ENCODE data around the gene UNC80. TPM values are rescaled to one million over a fixed set of nuclear protein-coding genes. Genes with fewer than 3 reads are reported as not detected.
"Not testable (repeated sequence)": the region's sequence is repeated elsewhere in the genome, so short reads cannot be mapped to it uniquely, and the experiment has no call there.

Gene UNC80
- 0.05 TPM for polyA plus RNA-seq (2013, experiment 1 of 2; ENCODE audit: insufficient read length)
- polyA plus RNA-seq (2013, experiment 2 of 2; ENCODE audit: insufficient read length) = 0.04 TPM

DNA sequence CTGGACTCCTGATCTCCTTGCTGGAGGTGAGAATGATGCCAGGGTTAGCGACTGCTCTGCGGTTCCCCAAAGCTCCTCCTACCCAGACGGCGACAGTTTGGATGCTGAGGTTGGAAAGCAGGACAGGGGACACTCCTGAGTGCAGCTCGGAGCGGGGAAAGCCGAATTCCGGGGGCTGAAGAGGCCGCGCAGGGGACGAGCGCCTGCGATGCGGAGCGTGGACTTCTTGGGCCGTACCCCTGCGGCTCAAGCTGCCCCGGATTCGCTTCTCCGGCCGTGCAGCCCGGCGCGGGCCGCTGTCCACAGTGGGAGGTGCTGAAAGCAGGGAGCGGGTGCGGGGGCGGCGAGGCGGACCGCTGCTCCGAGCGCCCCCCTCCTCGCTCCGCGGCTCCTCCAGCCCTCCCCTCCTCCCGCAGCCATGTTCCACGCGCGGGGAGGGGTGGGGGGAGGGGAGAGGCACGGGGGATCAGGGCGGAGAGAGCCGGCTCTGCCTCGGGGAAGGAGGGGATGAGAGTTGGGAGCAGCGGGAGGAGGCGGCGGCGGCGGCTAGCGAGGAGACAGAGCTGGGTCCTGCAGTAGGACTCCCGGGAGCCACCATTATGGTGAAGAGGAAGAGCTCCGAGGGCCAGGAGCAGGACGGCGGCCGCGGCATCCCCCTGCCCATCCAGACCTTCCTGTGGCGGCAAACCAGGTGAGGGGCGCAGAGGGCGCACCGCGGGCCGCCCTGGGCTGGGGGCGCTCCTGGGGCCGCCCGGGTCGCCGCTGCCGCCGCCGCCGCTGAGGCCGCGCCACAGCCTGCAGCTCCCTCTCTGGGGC lies at the start of gene UNC80:
TSS of gene UNC80 (plus strand) at position 359 of the 816 bp plus-strand sequence. CDS start at position 600, 241 bp downstream.
- DNase-seq = peak; percentile 56

DNA sequence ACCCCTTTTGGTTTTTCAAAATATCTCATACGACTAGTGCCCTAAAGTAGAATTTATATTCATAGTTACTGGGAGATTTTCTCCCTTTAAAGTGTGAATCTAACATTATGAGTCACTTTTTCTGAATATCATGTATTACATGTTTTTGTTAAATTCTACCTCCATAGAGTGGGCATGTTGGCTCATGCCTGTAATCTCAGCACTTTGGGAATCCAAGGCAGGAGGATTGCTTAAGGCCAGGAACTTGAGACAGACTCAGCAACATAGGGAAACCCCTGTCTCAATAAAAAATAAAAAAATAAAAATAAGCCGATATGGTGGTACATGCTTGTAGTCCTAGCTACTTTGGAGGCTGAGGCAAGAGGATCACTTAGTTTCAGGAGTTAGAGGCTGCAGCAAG lies 45.3 kb upstream of the UNC80 start:
- DNase-seq = no peak

DNA sequence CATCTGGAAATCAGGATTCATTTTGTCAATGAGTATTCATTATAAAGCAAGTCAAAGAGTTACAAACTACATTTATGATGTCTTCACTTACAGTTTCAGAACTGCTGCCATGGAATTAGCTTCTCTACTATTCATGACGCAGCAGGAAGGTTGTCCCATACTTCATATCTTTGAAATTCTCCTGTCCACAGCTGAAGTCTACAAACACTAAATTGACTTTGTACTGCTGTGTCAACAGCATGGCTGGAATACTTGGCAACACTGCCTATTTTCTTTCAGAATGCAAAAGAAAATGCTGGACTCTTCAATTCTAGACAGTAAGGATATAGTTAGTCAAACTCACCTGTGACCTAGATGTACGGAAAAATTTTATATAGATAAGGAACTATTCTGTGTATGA lies 44.6 kb upstream of the UNC80 start:
- DNase-seq = no peak

DNA sequence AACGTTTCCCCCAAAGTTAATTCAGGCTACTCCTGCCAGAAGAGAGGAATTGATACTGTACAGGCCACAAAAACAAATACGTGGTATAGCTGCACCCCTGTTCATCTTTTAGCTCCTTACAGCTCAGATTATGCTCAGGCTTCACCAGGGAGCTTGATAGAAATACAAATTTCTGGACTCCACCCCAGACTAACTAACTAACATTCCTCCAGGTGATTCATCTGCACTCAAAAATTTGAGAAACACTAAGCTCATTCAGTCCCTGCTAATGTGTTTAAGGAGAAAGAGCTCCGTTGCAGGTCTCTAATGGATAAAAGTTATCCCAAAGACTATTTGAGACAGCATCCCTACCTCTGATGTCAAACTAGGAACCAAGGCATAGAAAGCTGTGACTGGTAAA lies 36.8 kb upstream of the UNC80 start:
- no peak for DNase-seq

GRCh38 chr2:209741953-209742352 lies 29.7 kb upstream of the UNC80 start:
- no peak for DNase-seq

GRCh38 chr2:209753020-209753419 lies 18.6 kb upstream of the UNC80 start:
- no peak for DNase-seq

GRCh38 chr2:209757163-209757562 lies 14.5 kb upstream of the UNC80 start:
- no peak for DNase-seq

DNA sequence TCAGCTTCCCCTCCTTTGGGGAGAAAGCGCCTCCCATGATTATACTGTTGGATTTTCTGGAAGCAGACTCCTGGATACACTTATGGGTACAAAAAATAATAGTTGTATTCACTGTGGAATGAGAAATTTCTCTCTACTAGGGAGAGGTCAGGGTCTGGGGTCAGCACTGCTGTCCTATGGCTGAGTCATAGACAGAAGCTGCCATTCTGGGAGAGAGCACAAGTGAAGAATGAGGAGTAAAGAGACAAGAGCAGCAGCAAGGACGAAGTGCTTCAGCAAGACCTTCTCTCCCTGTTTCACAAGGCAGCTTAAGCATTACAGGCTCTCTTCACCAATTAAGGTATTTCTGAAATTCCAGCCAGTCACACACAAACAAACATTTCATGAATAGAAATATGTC lies 10.1 kb upstream of the UNC80 start:
- DNase-seq = no peak

DNA sequence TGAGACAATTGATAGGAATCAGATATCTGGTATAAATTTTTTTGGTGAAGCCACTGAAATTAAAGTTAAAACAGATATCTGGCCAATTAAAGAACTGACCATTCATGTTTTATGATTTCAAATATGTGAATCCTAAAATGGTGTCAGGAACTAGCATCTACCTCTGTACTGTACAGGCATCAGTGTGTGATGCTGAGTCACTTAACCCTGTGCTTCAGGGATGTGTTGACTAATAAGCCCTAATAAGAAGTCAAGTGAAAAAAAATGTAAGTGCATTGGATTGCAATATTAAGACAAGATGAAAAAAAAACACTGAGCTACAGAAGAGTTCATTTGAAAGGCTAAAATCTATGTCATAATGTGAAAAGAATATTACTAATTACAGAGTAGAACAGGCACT lies 9.1 kb upstream of the UNC80 start:
- no peak for DNase-seq

GRCh38 chr2:209763106-209763505 lies 8.5 kb upstream of the UNC80 start:
- no peak for DNase-seq

DNA sequence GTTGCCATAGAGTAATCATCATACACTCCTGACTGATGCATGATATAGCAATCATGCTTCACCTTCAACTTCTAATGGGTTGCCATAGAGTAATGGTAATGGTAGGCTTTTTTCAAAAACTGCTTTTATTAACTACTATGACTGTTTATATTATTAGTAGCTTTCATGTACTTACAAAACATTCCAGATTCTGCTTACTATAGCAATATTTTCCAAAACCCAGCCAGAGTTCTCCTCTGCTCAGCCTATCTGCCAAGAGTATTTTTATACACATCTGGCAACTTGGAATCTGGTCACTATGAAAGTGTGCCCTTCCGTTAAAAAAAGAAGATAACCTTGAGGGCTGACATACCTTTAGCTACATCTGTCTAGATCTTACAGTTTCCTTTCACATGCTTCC lies 5.0 kb upstream of the UNC80 start:
- DNase-seq = no peak

DNA sequence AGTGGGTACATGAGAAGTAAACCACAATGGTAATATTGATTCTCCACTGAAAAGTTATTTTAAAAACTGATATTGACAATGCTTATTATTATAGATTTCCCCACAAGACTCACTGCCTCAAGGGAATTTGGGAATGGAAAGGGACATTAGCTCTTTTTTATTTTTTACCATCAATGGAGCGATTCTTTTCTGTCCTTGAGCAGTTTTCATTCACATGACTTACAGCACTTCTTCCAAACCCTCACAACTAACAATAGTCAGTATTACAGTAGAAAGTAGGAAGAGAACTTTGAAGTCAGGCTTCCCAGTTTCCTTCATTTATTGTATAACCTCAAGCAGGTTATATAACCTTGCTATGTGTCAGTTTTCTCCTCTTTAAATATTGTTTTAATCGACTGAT lies 4.3 kb upstream of the UNC80 start:
- no peak for DNase-seq

- no peak for DNase-seq
These were observed 3.1 kb upstream of the UNC80 start for GRCh38 chr2:209768557-209768956.

GRCh38 chr2:209772290-209772685 lies 656 bp downstream of the UNC80 start:
- DNase-seq = no peak

DNA sequence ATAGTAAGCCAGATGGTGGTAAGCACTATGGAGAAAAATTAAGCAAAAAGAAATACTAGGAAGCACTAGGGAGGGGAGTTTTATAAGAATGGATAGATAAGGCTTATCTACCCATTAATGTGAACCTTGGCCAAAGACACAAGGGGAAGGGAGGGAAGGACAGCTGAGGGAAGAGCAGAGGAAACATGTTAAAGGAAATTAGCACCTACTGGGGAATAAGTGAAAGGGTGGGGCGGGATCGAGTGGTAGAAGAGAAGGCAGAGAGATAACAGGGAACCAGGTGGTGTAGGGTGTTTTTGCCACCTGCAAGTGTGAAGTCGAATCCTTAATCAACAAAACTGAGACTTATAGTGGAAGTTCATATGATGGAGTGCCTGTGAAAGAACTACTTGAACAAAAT lies 1.7 kb downstream of the UNC80 start:
- no peak for DNase-seq

GRCh38 chr2:209787416-209787815 lies 15.8 kb downstream of the UNC80 start:
- DNase-seq = no peak

GRCh38 chr2:209788925-209789324 lies 17.3 kb downstream of the UNC80 start:
- DNase-seq = no peak

- no peak for DNase-seq
These were observed 18.6 kb downstream of the UNC80 start for GRCh38 chr2:209790066-209790728.

DNA sequence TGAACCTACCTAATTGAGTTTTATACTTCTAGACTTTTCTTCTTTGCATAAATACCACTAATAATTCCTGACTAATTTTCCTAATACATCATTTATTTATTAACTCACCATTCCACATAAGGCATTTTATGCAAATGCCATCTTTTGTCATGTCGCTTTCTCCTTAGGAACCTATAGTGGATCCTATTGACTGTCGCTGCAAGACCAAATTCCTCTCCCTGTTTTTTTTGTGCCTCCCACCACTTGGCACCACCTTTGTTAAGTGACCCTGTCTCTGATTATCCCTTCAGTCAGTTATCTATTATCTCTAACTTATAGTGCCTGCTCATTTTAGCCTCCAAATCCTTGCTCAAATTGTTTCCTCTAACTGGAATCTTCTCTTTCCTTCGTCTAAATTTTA lies 19.5 kb downstream of the UNC80 start:
- DNase-seq = no peak

DNA sequence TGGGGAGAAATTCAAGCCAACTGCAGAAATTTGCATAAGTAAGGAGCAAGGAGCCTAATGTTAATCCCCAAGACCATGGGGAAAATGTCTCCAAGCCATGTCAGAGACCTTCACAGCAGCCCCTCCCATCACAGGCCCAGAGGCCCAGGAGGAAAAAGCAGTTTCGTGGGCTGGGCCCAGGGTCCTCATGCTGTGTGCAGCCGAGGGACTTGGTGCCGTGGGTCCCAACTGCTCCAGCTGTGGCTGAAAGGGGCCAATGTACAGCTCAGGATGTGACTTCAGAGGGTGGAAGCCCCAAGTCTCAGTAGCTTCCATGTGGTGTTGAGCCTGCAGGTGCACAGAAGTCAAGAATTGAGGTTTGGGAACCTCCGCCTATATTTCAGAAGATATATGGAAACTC lies 23.8 kb downstream of the UNC80 start:
- DNase-seq = not testable (repeated sequence)

- no peak for DNase-seq
These were observed 33.7 kb downstream of the UNC80 start for GRCh38 chr2:209805351-209805750.

- no peak for DNase-seq
These were observed 34.7 kb downstream of the UNC80 start for GRCh38 chr2:209806318-209806717.

DNA sequence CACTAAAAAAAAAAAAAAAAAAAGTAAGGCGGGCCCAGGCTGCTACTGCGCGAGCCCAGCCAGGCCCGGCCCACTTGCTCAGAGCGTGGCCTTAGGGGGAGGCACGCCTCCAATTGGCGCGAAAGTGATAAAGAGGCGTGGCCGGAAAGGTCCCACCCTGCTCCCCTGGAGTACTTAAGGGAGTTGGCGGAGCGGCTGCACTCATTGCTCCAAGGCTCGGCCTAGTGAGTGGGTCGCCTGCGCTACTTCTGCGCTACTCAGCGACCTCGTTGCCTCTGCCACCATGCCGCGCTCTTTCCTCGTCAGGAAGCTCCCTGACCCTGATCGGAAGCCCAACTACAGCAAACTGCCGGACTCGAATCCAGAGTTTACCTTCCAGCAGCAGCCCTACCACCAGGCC lies 36.9 kb downstream of the UNC80 start:
- DNase-seq = no peak

DNA sequence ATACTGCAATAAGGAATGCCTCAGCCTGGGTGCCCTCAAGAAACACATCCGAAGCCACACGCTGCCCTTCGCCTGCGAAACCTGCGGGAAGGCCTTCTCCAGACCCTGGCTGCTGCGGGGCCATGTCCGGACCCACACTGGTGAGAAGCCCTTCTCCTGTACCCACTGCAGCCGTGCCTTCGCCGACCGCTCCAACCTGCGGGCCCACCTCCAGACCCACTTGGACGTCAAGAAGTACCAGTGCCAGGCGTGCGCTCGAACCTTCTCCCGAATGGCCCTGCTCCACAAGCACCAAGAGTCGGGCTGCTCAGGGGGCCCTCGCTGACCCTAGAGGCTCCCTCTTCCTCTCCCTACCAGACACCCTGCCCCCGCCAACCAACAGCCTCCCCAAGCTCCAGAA lies 37.6 kb downstream of the UNC80 start:
- no peak for DNase-seq
